GM18907 (cell line): ENCODE results near the gene PUM2.
A peak's percentile ranks its signal among the peaks of the same experiment; 100 is the strongest.
"Not testable (repeated sequence)": the region's sequence is repeated elsewhere in the genome, so short reads cannot be mapped to it uniquely, and the experiment has no call there.

Source experiments
- ATAC-seq: cut with Tn5 transposase; IDR thresholded peaks from one replicate; pipeline ENCODE4 v1.9.1; 2021; ENCODE audit warnings: mild to moderate bottlenecking, moderate library complexity; ENCODE audit not compliant: unreplicated experiment

PUM2 gene

DNA sequence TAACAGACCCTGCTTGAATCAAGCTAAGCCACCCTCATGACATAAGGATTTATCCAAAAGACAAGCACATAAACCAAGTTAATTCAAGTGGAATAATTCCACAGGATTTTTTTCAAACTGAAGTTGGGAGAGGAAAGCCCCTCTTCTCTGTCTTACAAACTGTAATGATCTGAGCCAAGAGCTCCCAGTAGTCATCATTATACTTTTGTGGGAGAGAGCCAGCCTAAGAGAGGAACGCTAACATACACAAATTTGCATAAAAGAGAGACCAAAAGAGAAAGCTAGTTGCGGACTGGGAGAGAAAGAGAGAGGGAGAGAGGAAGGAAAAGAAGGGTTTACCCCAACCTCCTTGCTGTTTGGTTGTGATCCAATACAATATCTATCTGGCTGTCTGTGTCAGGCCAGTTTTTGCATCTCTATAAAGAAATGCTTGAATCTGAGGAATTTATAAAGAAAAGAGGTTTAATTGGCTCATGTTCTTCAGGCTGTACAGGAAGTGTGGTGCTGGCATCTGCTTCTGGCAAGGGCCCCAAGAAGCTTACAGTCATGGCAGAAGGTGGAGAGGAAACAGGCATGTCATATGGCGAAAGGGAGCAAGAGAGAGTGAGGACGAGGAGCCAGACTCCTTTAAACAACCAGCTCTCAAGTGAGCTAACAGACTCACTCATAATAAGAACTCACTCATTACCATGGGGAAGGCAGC, 20.8 kb upstream of the PUM2 start:
- no peak for ATAC-seq

- no peak for ATAC-seq
These were observed 19.5 kb upstream of the PUM2 start for GRCh38 chr2:20370191-20370590.

DNA sequence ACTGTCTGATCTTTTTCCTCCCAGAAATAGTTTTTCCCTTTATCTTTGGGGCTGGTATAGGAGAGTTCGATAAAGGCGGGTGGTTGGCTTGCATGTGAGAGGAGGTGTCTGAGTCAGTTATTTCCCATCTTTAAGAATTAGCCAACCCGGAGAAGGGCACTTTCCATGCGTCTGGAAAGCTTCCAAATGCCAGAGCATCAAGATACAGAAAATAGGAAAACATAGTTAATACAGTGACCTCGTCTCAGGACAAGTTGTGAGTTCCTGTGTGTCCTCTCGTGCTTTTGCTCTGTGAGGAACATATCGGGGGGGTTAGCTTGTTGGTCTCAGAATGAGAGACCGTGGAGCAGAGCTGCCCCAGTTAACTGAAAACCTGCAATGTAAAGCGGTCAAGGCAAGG, 18.7 kb upstream of the PUM2 start:
- ATAC-seq: no peak

- ATAC-seq: no peak
These were observed 18.1 kb upstream of the PUM2 start for GRCh38 chr2:20368706-20369105.

- not testable (repeated sequence) for ATAC-seq
These were observed 17.3 kb upstream of the PUM2 start for GRCh38 chr2:20367929-20368328.

DNA sequence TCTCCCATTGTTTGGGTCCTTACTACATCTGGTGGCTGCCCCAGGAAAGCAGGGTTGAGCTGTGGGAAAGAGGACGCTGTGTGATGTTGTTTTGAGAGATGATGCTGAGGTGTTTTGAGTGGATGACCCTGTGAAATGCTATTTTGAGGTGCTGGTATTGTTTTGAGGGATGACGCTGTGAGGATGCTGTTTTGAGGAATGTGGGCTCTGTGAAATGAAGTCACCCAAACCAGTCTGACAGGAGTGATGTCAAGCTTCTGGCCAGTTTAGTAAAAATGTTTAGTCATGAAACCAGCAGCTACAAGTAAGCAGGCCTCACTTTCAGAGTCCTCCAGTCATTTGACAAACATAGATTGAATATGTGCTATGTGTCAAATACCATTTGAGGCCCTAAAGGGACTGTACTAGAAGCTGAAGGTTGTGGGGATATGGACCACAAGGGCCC, 16.1 kb upstream of the PUM2 start:
- ATAC-seq: no peak

GRCh38 chr2:20365249-20365817, 14.7 kb upstream of the PUM2 start:
- peak; percentile 86 for ATAC-seq

DNA sequence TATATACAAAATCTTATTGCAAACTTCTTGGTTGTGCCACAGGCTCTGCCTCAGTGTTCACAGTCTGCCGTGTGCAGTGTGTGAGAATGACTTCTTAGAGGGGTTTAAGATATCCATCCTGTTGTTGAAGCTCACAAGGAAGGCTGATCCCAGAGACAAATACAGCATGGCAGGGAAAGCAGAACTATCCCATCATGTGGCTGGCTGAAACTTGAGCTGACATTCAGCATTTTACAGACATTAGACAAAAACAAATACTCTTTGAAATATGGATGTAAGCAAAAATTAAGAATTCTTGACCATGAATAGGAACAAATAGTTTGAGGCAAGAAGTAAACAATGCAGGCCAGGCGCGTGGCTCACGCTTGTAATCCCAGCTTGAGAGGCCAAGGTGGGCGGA, 12.9 kb upstream of the PUM2 start:
- no peak for ATAC-seq

DNA sequence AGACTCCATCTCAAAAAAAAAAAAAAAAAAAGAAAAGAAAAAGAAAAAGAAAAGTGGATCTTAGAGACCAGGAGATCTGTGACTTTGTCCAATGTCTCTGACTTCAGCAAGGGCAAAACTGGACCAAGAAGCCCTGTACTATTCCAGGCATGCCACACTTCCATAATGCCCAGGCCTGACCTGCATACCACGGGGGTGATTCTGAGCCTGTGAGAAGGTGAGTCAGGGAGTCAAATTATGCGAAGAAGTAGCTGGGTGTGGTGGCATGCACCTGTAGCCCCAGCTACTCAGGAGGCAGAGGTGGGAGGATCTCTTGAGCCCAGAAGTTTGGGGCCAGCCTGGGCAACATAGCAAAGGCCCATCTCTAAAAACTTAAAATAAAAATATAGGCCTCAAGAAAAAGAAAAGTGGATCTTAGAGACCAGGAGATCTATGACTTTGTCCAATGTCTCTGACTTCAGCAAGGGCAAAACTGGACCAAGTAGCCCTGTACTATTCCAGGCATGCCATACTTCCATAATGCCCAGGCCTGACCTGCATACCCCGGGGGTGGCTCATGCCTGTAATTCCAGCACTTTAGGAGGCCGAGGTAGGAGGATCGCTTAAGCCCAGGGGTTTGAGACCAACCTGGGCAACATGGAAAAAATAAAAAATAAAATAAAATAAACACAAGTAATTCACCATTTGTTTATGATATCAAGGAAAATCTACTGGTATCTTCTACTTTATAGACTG, 12.2 kb upstream of the PUM2 start:
- no peak for ATAC-seq

- ATAC-seq: no peak
These were observed 11.2 kb upstream of the PUM2 start for GRCh38 chr2:20361893-20362292.

DNA sequence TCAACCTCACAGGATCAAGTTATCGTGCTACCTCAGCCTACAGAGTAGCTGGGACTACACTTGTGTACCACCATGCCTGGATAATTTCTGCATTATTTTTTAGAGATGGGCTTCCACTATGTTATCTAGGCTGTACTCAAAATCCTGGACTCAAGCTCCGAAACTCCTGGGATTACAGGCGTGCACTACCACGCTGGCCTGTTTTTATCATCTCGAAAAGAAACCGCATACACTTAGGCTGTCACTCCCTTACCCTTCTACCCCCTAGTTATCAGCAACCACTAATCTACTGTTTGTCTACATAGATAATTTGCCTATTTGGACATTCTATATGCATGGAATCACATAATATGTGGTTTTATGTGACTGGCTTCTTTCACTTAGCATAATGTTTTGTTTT, 8.5 kb upstream of the PUM2 start:
- no peak for ATAC-seq

DNA sequence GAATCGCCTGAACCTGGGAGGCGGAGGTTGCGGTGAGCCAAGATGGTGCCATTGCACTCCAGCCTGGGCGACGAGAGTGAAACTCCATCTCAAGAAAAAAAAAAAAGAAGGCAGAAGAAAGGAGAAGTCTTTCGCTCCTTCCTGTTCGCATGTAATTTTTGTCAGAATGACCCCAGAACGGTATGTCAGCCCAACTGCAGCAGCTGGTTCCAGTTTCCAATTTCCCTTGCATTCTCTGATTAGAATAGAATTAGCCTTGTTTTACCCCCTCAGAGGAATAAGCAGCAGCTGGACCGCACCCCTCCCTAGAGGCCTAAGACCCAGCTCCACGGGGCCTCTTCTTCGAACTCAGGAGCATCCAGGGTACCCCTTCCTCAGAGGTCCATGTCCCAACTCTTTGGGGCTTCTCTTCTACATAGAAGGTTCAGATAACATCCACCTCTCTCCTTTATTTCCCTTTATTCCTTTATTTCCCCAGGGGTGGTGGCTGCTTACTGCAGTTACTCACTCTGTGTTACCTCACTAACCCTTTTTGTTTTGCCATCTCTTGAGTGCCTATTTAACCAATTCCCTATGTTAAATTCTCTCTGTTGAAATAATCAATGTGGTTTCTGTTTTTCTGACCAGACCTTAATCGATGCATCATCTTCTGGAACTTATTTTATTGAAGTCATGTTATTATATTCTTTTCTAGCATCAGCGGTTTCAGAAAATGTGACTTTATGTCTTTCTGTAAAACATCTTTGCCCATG, 7.2 kb upstream of the PUM2 start:
- ATAC-seq: no peak

GRCh38 chr2:20356042-20356441, 5.4 kb upstream of the PUM2 start:
- ATAC-seq: no peak

DNA sequence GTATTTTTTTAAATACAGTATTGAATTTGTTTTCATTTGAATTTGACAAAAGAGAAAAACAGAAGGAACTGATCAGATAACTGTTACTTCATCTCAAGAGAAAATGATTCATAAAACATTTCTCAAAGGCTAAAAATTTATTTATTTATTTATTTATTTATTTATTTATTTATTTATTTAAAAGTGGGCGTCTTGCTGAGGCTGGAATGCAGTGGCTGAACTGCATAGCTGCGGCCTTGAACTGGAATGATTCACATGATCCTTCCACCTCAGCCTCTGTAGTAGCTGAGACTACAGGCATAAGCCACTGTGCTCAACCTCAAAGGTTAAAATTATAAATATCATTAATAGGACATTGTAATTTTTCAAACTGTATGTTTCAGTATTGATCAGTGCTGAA, 4.5 kb upstream of the PUM2 start:
- ATAC-seq: no peak

GRCh38 chr2:20353241-20353992, 2.8 kb upstream of the PUM2 start:
- no peak for ATAC-seq

DNA sequence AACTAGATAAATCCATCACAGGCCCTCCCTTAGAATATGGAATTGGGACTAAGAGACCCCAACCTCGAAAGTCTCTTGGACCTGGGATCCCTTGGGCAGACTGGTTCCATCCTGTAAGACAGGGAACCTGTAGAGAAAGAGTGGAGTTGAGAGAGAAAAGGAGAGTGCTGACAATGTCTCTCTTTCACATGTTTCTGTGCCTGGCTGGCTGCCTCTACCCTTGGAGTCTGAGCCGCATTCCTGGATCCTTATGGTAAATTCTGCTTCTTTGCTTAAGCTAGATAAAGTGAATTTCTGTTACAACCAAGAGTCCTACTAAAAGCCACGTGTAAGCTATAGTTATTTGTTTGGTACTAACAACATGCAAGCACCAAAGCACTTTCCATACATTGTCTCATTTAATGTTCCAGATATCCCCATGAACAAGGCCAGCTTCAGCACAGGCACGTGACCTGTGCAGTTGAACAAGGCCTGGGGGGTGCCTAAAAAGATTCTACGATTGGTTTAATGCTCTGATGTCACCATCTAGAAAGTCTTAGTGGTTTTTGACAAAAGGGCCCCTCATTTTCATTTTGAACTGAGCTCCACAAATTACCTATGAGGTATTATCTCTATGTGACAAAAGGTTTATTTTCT, 2.1 kb upstream of the PUM2 start:
- no peak for ATAC-seq

GRCh38 chr2:20352230-20352578, 1.6 kb upstream of the PUM2 start:
- no peak for ATAC-seq

- ATAC-seq: no peak
These were observed 1.0 kb upstream of the PUM2 start for GRCh38 chr2:20351555-20352229.

DNA sequence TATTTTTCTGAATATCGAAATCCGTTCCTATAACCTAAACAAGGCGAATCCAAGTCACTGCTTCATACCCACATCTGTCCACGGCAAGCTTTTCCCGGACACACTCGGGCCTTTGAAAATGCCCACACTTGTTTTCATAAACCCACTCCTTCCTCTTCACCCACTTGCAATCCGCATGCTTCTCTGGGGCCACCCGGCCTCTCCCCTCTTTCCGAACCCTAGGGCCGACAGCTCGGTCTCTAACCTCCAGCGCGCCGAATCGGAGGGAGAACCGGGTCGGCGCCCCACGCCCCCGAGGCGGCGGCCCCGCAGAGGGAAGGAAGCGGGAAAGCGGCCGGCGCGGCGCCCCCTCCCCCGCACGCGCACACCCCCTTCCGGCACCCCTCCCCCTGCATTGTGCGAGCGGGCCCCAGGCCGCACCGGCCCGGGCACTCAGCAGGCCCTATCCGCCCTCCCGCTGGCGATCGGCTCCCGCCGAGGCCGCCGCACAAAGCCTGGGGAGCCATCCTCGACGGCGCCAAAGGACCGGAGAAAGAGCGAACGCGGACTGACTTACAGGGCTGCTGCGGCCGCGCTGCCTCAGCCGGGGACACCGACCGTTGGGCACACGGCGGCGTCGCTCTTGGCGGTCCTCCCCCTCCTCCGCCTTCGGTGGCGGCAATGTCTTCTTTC, 467 bp downstream of the PUM2 start:
- ATAC-seq: peak; percentile 33
